ENCODE data around the gene POP5. TPM values are rescaled to one million over a fixed set of nuclear protein-coding genes. Genes with fewer than 3 reads are reported as not detected.

POP5 gene
- 20.1 and 38.9 TPM in 2 replicates for total RNA-seq (2014; rRNA removed; shearing (Covaris generic))
- 63.3 and 68.4 TPM in 2 replicates for polyA plus RNA-seq (2016; fragmentation: Nextera tagmentation; extraction: Ambion mirVana)

DNA sequence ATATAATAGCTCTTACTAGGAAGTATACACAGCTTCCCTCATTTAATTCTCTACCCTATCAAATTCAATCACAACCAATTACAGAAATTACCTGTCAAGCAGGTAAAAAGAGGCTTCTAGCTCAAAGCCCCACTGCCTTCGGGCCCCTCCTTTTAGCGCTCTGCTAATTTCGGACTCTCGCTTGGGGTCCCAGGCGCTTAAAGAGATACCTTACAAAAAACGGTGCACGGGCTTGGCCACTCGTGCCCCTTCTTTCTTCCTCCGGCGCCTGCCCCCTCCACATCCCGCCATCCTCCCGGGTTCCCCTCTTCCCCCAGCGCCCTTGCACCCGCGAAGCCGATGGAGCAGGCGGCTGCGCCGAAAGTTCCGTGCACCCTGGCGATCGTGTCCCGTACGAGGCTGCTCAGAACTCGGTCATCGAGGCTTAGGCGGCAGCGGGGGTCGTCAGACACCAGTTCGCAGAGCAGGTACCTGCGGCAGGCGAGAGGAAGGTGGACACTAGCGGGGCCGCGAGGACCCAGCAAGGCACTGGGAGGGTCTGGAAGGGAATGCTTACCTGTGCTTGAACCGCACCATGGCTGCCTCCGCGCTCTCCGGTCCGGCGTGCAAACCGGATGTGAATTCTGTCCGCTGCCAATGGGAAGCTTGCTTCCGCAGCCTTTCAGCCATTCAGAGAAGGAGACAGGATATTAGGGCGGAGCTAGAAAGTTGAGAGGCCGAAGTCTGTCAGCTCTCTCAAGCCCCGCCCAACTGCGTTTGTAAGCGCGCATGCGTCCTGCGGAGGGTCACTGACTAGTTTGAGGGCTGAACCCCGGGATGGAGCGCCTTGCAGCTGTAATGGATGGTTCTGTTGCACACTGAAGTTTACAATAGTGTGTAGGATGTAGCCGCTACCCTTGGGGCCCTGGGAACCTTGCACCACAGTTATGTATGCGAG lies at the start of gene POP5:
TSS of gene POP5 (minus strand) at position 616 of the 937 bp plus-strand sequence. CDS start at position 576, 40 bp downstream.
- H3K79me2 ChIP-seq (ENCODE audit: insufficient read depth): peaks cover 19% of the 10 kb centered on the region
- H3K27ac ChIP-seq: peak within 1 kb of the TSS; percentile 41
- DNase-seq: peak; percentile 100
- H2AFZ ChIP-seq: peak within 1 kb of the TSS; percentile 88
- no peaks in the 10 kb centered on the region for H3K9me3 ChIP-seq (ENCODE audit: low read depth)
- no peak for TF ChIP-seq EZH2 (IDR thresholded peaks at IDR 0.05; ENCODE audit: insufficient read depth, poor library complexity, severe bottlenecking)
- no peak for TF ChIP-seq EZH2phosphoT487 (IDR thresholded peaks at IDR 0.05; ENCODE audit: insufficient read depth, low read depth)
- peak within 1 kb of the TSS; percentile 93 for H3K4me2 ChIP-seq (ENCODE audit: unreplicated experiment)
- H3K9me2 ChIP-seq (ENCODE audit: insufficient read depth): no peaks in the 10 kb centered on the region
- H4K20me1 ChIP-seq (ENCODE audit: insufficient read depth): no peaks in the 10 kb centered on the region
- H3K9ac ChIP-seq: peak within 1 kb of the TSS; percentile 78
- H3K4me3 ChIP-seq: peak within 1 kb of the TSS; percentile 84
- WGBS, 2 experiments (ENCODE audit: low coverage in 1 of 2, low lambda C conversion rate in 2 of 2, missing lambda C conversion rate in 2 of 2): 0 to 1% methylated on average over 55 to 56 of the region's 56 CpGs
- in situ Hi-C loops (cut with MboI): loop anchor here (10.0 kb wide), 2 partner anchors 134 to 394 kb away; partner anchors contain the start of genes HNF1A and UNC119B
- no peaks in the 10 kb centered on the region for H3K27me3 ChIP-seq (replicated peaks; ENCODE audit: insufficient read depth)
- peaks cover 7% of the 10 kb centered on the region; the same call in 1 of the 2 replicates for H3K4me1 ChIP-seq (ENCODE audit: insufficient read depth)
- H3K36me3 ChIP-seq (ENCODE audit: low read depth): peaks cover 20% of the 10 kb centered on the region; the same call in 1 of the 2 replicates
- peaks cover 1% of the 10 kb centered on the region; the same call in 1 of the 2 replicates for H3F3A ChIP-seq (ENCODE audit: insufficient read depth)

- Histone ChIP-seq H3K9ac (no peak overlapping the region), H2AFZ (no peak overlapping the region), H3K27me3 (replicated peaks; ENCODE audit: insufficient read depth) (peaks cover 25% of the 10 kb centered on the region; the same call in 1 of the 2 replicates), H3K79me2 (ENCODE audit: insufficient read depth) (no peaks in the 10 kb centered on the region), H3K4me3 (no peak overlapping the region), H3K4me1 (ENCODE audit: insufficient read depth) (no peaks in the 10 kb centered on the region), H3K36me3 (ENCODE audit: low read depth) (no peaks in the 10 kb centered on the region), H3K9me2 (ENCODE audit: insufficient read depth) (no peaks in the 10 kb centered on the region), H4K20me1 (ENCODE audit: insufficient read depth) (no peaks in the 10 kb centered on the region), H3K4me2 (ENCODE audit: unreplicated experiment) (no peak overlapping the region), H3F3A (ENCODE audit: insufficient read depth) (no peaks in the 10 kb centered on the region), H3K27ac (no peak overlapping the region), H3K9me3 (ENCODE audit: low read depth) (no peaks in the 10 kb centered on the region)
- in situ Hi-C loops (cut with MboI): no loop called here
- 31 to 35% methylated on average over 15 of the region's 15 CpGs for WGBS, 2 experiments (ENCODE audit: low coverage in 1 of 2, low lambda C conversion rate in 2 of 2, missing lambda C conversion rate in 2 of 2)
- peak; percentile 17 for DNase-seq
- no peak for TF ChIP-seq EZH2 (IDR thresholded peaks at IDR 0.05; ENCODE audit: insufficient read depth, poor library complexity, severe bottlenecking)
These were observed 49.1 kb upstream of the POP5 start for GRCh38 chr12:120630104-120630892.

GRCh38 chr12:120628919-120629318 lies 47.7 kb upstream of the POP5 start:
- no peak overlapping the region for H3K4me2 ChIP-seq (ENCODE audit: unreplicated experiment)
- H3K9me3 ChIP-seq (ENCODE audit: low read depth): no peaks in the 10 kb centered on the region
- no peaks in the 10 kb centered on the region for H4K20me1 ChIP-seq (ENCODE audit: insufficient read depth)
- H3K4me3 ChIP-seq: no peak overlapping the region
- H3K27me3 ChIP-seq (replicated peaks; ENCODE audit: insufficient read depth): peaks cover 25% of the 10 kb centered on the region; the same call in 1 of the 2 replicates
- H3K9ac ChIP-seq: no peak overlapping the region
- no peaks in the 10 kb centered on the region for H3K4me1 ChIP-seq (ENCODE audit: insufficient read depth)
- no peaks in the 10 kb centered on the region for H3K9me2 ChIP-seq (ENCODE audit: insufficient read depth)
- TF ChIP-seq EZH2phosphoT487 (IDR thresholded peaks at IDR 0.05; ENCODE audit: insufficient read depth, low read depth) (no peak), EZH2 (IDR thresholded peaks at IDR 0.05; ENCODE audit: insufficient read depth, poor library complexity, severe bottlenecking) (no peak)
- DNase-seq: no peak
- no peaks in the 10 kb centered on the region for H3F3A ChIP-seq (ENCODE audit: insufficient read depth)
- H3K79me2 ChIP-seq (ENCODE audit: insufficient read depth): no peaks in the 10 kb centered on the region
- no peak overlapping the region for H3K27ac ChIP-seq
- no peak overlapping the region for H2AFZ ChIP-seq
- in situ Hi-C loops (cut with MboI): no loop called here
- no peaks in the 10 kb centered on the region for H3K36me3 ChIP-seq (ENCODE audit: low read depth)
- 58 to 64% methylated on average over 4 of the region's 4 CpGs for WGBS, 2 experiments (ENCODE audit: low coverage in 1 of 2, low lambda C conversion rate in 2 of 2, missing lambda C conversion rate in 2 of 2)

Measured in GM23248 (cell line).